HG03108 (cell line): ENCODE results near the gene ZNF141.
"Not testable (repeated sequence)": the region's sequence is repeated elsewhere in the genome, so short reads cannot be mapped to it uniquely, and the experiment has no call there.

Experiments used
- ATAC-seq: cut with Tn5 transposase; IDR thresholded peaks from one replicate; pipeline ENCODE4 v1.9.1; 2021; ENCODE audit warnings: moderate library complexity; ENCODE audit not compliant: unreplicated experiment

Gene ZNF141

DNA sequence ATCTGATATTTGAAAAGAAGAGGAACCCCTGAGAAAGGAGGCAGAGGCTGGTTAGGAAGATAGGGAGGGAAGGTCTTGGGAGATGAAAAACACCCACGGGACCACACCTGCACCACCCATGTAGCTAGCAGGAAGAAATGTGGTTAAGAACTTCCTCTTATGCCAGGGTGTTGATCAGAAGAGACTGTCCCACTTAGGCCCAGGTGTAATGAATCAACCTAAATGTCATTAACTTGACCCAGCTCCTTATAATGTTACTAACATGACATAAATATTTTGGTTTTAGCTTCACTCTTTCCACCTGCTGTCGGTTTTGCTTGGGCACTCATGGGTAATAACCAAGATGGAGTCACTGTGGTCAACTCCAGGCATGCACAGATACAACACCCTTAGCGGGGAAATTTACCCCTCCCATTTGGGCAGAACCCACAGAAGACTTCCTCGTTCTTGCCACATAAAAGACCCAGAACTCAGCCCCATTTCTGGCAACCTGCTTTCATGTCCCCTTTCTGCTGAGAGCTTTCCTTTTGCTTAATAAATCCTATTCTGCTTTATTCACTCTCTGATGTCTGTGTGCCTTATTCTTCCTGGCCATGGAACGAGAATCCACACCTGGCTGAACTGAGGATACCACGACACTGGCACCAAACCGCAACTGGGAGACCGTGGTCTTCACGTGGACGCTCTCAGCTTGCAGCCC is 46.8 kb downstream of the ZNF141 start:
- no peak for ATAC-seq

DNA sequence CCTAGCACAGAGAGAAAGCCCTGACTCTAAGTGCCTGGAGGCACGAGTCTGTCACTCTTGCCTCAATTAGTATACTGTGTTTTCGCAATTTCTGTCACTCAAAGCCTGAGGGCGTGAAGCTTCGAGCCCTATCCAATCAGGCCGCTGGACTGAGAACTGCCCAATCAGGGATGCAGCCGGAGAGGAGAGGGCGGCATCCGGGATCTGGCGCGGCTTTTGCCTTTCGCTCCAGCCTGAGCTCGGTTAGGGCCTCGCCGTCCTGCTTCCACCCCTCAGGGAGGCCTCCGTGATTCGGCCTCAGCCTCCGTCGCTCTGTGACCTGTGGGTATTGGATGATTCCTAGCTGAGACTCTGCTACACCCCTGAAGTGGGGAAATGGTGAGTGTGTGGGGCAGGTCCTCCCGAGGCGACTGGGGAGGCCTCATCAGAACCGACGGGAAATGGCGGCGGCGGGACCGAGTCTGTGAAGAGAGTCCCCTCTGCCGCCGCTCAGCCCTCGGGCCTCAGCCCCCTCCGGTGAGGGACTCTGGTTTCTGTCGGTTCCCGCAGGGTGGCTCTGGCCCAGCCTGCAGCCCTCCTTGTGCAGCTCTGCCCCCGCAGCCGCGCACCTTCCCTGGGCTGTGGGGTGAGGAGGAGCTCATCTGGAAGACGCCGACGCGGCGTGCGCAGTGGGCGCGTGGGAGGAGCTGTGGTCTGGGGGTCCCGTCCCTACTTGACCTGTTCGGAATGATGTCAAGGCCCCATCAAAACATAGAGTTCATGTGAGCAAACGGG is 48.5 kb downstream of the ZNF141 start:
- ATAC-seq: no peak

DNA sequence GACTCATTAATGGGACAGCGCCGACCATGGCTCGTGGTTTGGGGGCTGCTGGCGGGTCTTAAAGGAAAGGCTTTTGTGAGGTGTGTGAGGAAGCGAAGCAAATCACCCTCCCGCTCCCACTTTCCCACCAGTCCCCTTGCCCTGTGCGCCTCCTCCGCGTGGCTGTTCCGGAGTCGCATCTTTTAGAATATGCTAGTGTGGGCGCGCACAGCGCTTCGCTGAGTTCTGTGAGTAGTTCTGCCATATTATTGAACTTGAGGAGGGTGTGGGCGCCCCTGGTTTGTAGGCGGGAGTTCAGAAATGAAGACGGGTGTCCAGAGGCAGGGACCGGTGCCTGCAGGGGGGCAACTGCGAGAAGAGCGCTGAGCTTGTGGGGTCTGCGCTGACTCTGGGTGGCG is 49.1 kb downstream of the ZNF141 start:
- no peak for ATAC-seq

DNA sequence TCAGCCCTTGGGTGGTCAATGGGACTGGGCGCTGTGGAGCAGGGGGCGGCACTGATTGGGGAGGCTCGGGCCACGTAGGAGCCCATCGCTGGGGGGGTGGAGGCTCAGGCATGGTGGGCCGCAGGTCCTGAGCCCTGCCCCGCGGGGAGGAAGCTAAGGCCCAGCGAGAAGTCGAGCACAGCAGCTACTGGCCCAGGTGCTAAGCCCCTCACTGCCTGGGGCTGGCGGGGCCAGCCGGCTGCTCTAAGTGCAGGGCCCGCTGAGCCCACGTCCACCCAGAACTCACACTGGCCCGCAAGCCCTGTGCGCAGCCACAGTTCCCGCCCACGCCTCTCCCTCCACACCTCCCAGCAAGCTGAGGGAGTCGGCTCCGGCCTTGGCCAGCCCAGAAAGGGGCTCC is 66.4 kb downstream of the ZNF141 start:
- ATAC-seq: no peak

DNA sequence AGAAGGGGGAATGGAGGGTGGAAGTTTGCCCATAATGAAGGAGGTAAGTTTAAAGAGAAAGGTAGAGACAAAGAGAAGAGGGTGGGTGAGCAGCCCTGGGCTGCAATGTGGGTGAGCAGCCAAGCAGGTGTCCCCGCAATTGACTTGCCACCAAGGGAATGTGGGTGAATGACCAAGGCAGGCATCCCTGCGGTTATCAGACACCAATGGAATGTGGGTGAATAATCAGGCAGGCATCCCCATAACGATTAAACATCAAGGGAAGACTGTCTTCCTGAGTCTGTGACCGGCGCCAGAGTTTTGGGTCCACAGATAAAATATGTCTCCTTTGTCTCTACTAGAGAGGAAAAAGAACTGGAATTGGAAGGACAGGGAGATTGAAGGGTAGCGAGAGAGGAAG is 70.7 kb downstream of the ZNF141 start:
- not testable (repeated sequence) for ATAC-seq

DNA sequence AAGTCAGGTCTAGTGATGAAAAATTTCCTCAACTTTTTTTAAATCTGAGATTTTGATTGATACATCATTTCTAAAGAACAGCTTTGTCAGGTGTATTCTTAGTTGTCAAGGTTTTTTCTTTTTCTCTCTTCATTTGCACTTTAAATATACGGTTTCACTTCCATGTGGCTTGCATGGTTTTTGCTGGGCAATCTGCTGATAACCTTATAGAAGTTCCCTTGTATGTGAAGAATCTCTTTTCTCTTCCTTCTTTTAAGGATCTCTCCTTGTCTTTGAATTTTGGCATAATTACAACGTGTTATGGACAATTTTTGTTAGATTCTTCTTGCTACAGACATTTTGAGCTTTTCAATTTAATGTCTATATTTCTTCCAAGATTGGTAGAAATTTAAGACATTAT is 85.0 kb downstream of the ZNF141 start:
- ATAC-seq: no peak
